H1 (cell line): ENCODE measurements around the gene FHIT. TPM values are rescaled to one million over a fixed set of nuclear protein-coding genes. Genes with fewer than 3 reads are reported as not detected.

Experiments used
- CTCF ChIA-PET: fragments of 300-600 bp; sonication (Branson Sonifier 250); formaldehyde crosslinking; loops from one replicate; lab custom pipeline; 2021; ENCODE audit not compliant: partially characterized antibody; lab: Charles Lee
- POLR2A ChIA-PET: fragments of 300-600 bp; sonication (Branson Sonifier 250); formaldehyde crosslinking; loops from one replicate; lab custom pipeline; 2021; ENCODE audit warnings: inconsistent platforms; ENCODE audit not compliant: partially characterized antibody; lab: Charles Lee
- DNase-seq, 2 experiments: peaks; one replicate each; pipeline versions ENCODE4 v3.0.0 to v3.0.0-alpha.2; 2010 to 2022; ENCODE audit warnings: low spot score in 2 of 2, low read depth in 1 of 2, mixed read lengths in 1 of 2
- FAIRE-seq: peaks from 2 replicates; lab custom pipeline; 2011; peaks lifted over from hg19 to GRCh38; lab: Jason Lieb, UNC
- H2AFZ ChIP-seq: 2 replicates; pipeline ENCODE4 v1.8.1; 2012; ENCODE audit warnings: low read length, inconsistent platforms
- H2AK5ac ChIP-seq: 2 replicates; pipeline ENCODE4 v1.6.1; 2013; ENCODE audit warnings: low read depth, low read length
- H2BK120ac ChIP-seq: replicated peaks from 2 replicates; pipeline ENCODE3; 2013; ENCODE audit warnings: low read depth, low read length, inconsistent platforms
- H2BK12ac ChIP-seq: 2 replicates; pipeline ENCODE4 v1.6.1; 2013; ENCODE audit warnings: low read depth, low read length
- H2BK15ac ChIP-seq: 2 replicates; pipeline ENCODE4 v1.6.1; 2013; ENCODE audit warnings: low read length
- H2BK20ac ChIP-seq: 2 replicates; pipeline ENCODE4 v1.6.1; 2013; ENCODE audit warnings: low read length
- H2BK5ac ChIP-seq: 2 replicates; pipeline ENCODE4 v1.6.1; 2013; ENCODE audit warnings: low read depth, low read length
- H3K14ac ChIP-seq: 2 replicates; pipeline ENCODE4 v1.6.1; 2013; ENCODE audit warnings: inconsistent platforms; ENCODE audit not compliant: insufficient read length
- H3K18ac ChIP-seq: 2 replicates; pipeline ENCODE4 v1.6.1; 2013; ENCODE audit warnings: low read length; ENCODE audit errors: extremely low read depth
- H3K23ac ChIP-seq: 2 replicates; pipeline ENCODE4 v1.6.1; 2013; ENCODE audit warnings: inconsistent platforms; ENCODE audit not compliant: insufficient read length
- H3K23me2 ChIP-seq: 2 replicates; pipeline ENCODE4 v1.6.1; 2013; ENCODE audit warnings: low read depth, low read length
- H3K27ac ChIP-seq: 2 replicates; pipeline ENCODE4 v1.6.1; 2011; ENCODE audit warnings: low read depth, low read length, inconsistent platforms
- H3K27me3 ChIP-seq, 4 experiments: replicated peaks in 1 of 4; 1 replicate in 1 of 4; 2 replicates in 3 of 4; pipeline versions ENCODE4 v1.6.1 to v1.8.1; 2011 to 2013; ENCODE audit warnings: low read length in 3 of 4, mild to moderate bottlenecking in 3 of 4, inconsistent platforms in 2 of 4, mixed read lengths in 2 of 4, moderate library complexity in 1 of 4; ENCODE audit not compliant: control insufficient read depth in 3 of 4, insufficient read depth in 3 of 4; ENCODE audit errors: extremely low read depth in 1 of 4
- H3K36me3 ChIP-seq, 4 experiments: 2 replicates each; pipeline versions ENCODE4 v1.6.1 to v1.8.1; 2011 to 2013; ENCODE audit warnings: mild to moderate bottlenecking in 4 of 4, low read length in 3 of 4, moderate library complexity in 2 of 4, control low read depth in 1 of 4, inconsistent platforms in 1 of 4; ENCODE audit not compliant: insufficient read depth in 4 of 4, control insufficient read depth in 2 of 4
- H3K4ac ChIP-seq: replicated peaks from 2 replicates; pipeline ENCODE3; 2013; ENCODE audit warnings: low read length, low read depth, mixed read lengths, inconsistent platforms; ENCODE audit not compliant: insufficient read length
- H3K4me1 ChIP-seq, 4 experiments: replicated peaks in 1 of 4; 1 replicate in 1 of 4; 2 replicates in 3 of 4; pipeline versions ENCODE4 v1.6.1 to v1.8.1; 2011 to 2013; ENCODE audit warnings: low read length in 3 of 4, inconsistent platforms in 2 of 4, mixed read lengths in 1 of 4; ENCODE audit not compliant: insufficient read depth in 4 of 4, control insufficient read depth in 3 of 4
- H3K4me2 ChIP-seq, 2 experiments: 2 replicates each; pipeline versions ENCODE4 v1.6.1 to v1.8.1; 2011 to 2013; ENCODE audit warnings: low read depth in 2 of 2, low read length in 2 of 2, control low read depth in 1 of 2, inconsistent platforms in 1 of 2, mild to moderate bottlenecking in 1 of 2; ENCODE audit not compliant: insufficient read depth in 1 of 2
- H3K4me3 ChIP-seq, 4 experiments: fragments of 200-600, 300-600 bp in 1 of 4; sonication (generic), shearing (Covaris generic), sonication (Bioruptor Twin) in 1 of 4; 2 replicates each; pipeline versions ENCODE4 v1.5.1 to v1.8.1; 2011 to 2016; ENCODE audit warnings: low read length in 4 of 4, low read depth in 3 of 4, control low read depth in 2 of 4, inconsistent platforms in 2 of 4, mild to moderate bottlenecking in 2 of 4, mixed read lengths in 1 of 4, moderate library complexity in 1 of 4; ENCODE audit not compliant: insufficient read depth in 2 of 4; ENCODE audit errors: extremely low read depth in 1 of 4
- H3K56ac ChIP-seq: replicated peaks from 2 replicates; pipeline ENCODE3; 2013; ENCODE audit warnings: low read depth, mild to moderate bottlenecking, mixed read lengths, low read length, inconsistent platforms; ENCODE audit not compliant: insufficient read length
- H3K79me1 ChIP-seq: 2 replicates; pipeline ENCODE4 v1.6.1; 2013; ENCODE audit warnings: low read depth, low read length, control low read depth
- H3K79me2 ChIP-seq, 2 experiments: 2 replicates each; pipeline versions ENCODE4 v1.6.1 to v1.8.1; 2012 to 2013; ENCODE audit warnings: low read length in 2 of 2, mild to moderate bottlenecking in 2 of 2, inconsistent platforms in 1 of 2; ENCODE audit not compliant: insufficient read depth in 2 of 2, control insufficient read depth in 1 of 2
- H3K9ac ChIP-seq, 4 experiments: replicated peaks in 1 of 4; 1 replicate in 1 of 4; 2 replicates in 3 of 4; pipeline versions ENCODE4 v1.6.1 to v1.8.1; 2011 to 2013; ENCODE audit warnings: low read depth in 3 of 4, low read length in 3 of 4, control low read depth in 2 of 4, mild to moderate bottlenecking in 2 of 4, moderate library complexity in 2 of 4, inconsistent platforms in 1 of 4; ENCODE audit errors: extremely low read depth in 1 of 4
- H3K9me3 ChIP-seq, 2 experiments: 2 replicates each; pipeline versions ENCODE4 v1.6.1 to v1.8.1; 2012 to 2013; ENCODE audit warnings: mild to moderate bottlenecking in 2 of 2, moderate library complexity in 2 of 2, control low read depth in 1 of 2, inconsistent platforms in 1 of 2, low read depth in 1 of 2, low read length in 1 of 2, mixed read lengths in 1 of 2; ENCODE audit not compliant: insufficient read depth in 2 of 2
- H4K20me1 ChIP-seq, 2 experiments: replicated peaks in 1 of 2; 2 replicates each; pipeline versions ENCODE3 to v1.8.1; 2011 to 2013; ENCODE audit warnings: inconsistent platforms in 2 of 2, low read length in 2 of 2, mild to moderate bottlenecking in 1 of 2; ENCODE audit not compliant: insufficient read depth in 2 of 2, control insufficient read depth in 1 of 2
- H4K5ac ChIP-seq: 2 replicates; pipeline ENCODE4 v1.6.1; 2013; ENCODE audit warnings: low read length, low read depth, mixed read lengths, inconsistent platforms; ENCODE audit not compliant: insufficient read length
- H4K8ac ChIP-seq: 2 replicates; pipeline ENCODE4 v1.8.0; 2013; ENCODE audit warnings: mild to moderate bottlenecking, moderate library complexity, low read length, inconsistent platforms; ENCODE audit not compliant: insufficient read depth; ENCODE audit errors: extremely low read depth
- H4K91ac ChIP-seq: replicated peaks from 2 replicates; pipeline ENCODE3; 2013; ENCODE audit warnings: low read length, mixed read lengths, inconsistent platforms; ENCODE audit not compliant: insufficient read length
- NANOG ChIP-seq: IDR thresholded peaks from 2 replicates; pipeline ENCODE4 v1.6.1; 2011; ENCODE audit warnings: low read length, low read depth, mild to moderate bottlenecking, inconsistent platforms; ENCODE audit not compliant: insufficient read depth, poor library complexity, severe bottlenecking
- PHF8 ChIP-seq: fragments of 200-600 bp; sonication (generic); conservative IDR thresholded peaks from 2 replicates; pipeline ENCODE4 v1.7.1; 2012; ENCODE audit warnings: low read depth, mild to moderate bottlenecking, inconsistent platforms, low read length, moderate library complexity
- RNF2 ChIP-seq: fragments of 200-900, 300-1000 bp; sonication (generic); IDR thresholded peaks from 2 replicates; pipeline ENCODE4 v1.7.1; 2016; ENCODE audit warnings: borderline replicate concordance, low read depth, mild to moderate bottlenecking, antibody characterized with exemption, low read length; ENCODE audit not compliant: poor library complexity, severe bottlenecking; ENCODE audit errors: missing control alignments
- SIN3A ChIP-seq, 2 experiments: IDR thresholded peaks in 1 of 2; conservative IDR thresholded peaks in 1 of 2; 2 replicates each; pipeline ENCODE4 v1.6.1; 2011 to 2012; ENCODE audit warnings: low read length in 2 of 2, improper control_type of control experiment in 1 of 2, low read depth in 1 of 2, mild to moderate bottlenecking in 1 of 2
- WGBS, 2 experiments: shearing (Covaris generic) in 1 of 2; methylation state at CpG; one replicate each; pipeline versions ENCODE4 v1.1.6 to v1.1.7; 2013 to 2015; ENCODE audit warnings: low lambda C conversion rate in 2 of 2, mixed read lengths in 2 of 2, inconsistent platforms in 1 of 2, low coverage in 1 of 2, missing lambda C conversion rate in 1 of 2; ENCODE audit not compliant: insufficient replicate concordance in 2 of 2, insufficient coverage in 1 of 2, insufficient read length in 1 of 2; ENCODE audit errors: extremely low coverage in 1 of 2, missing lambda C conversion rate in 1 of 2; 5-methylcytosine and 5-hydroxymethylcytosine counted together
- polyA plus RNA-seq, 7 experiments: library from polyadenylated mRNA; depleted of rRNA in 3 of 7; stranded (reverse) in 5 of 7; unstranded in 2 of 7; fragments of >200 nt in 5 of 7; fragments of 200-250 nt in 2 of 7; gene quantifications; 1 replicate in 5 of 7; 2 replicates in 1 of 7; 4 replicates in 1 of 7; pipeline versions ENCODE4 v1.2.1 to v1.2.3, GENCODE V29; 2011 to 2013; ENCODE audit warnings: missing spikeins in 2 of 7, mixed read lengths in 2 of 7
- total RNA-seq: library from RNA; stranded (reverse); fragmentation: NEBNext Ultra II Directional; extraction: Animal tissue kit (Norgen Biotek cat#: 25700); gene quantifications from 2 replicates; pipeline ENCODE4 v1.2.1, GENCODE V29; 2021

FHIT gene
- total and polyA plus RNA-seq, 2 of the 8 experiments (the other 6 are each of a cell fraction or from before 2014, with no cell fraction given), result 1.2 to 3.2 TPM

GRCh38 chr3:59970376-59970775 lies 1280.9 kb downstream of the FHIT start:
- Histone ChIP-seq H3K79me2 (no peaks in the 10 kb centered on the region), H4K5ac (no peak overlapping the region), H2BK5ac (no peak overlapping the region), H2BK20ac (no peak overlapping the region), H3K23me2 (no peaks in the 10 kb centered on the region), H3K18ac (no peak overlapping the region), H3K4ac (no peak overlapping the region), H3K9ac (no peak overlapping the region), H3K23ac (no peak overlapping the region), H3K79me1 (no peaks in the 10 kb centered on the region), H2AK5ac (no peak overlapping the region), H4K20me1 (no peaks in the 10 kb centered on the region), H2BK15ac (no peak overlapping the region), H4K91ac (no peak overlapping the region), H4K8ac (no peak overlapping the region), H3K27ac (no peak overlapping the region), H2AFZ (no peak overlapping the region), H2BK120ac (no peak overlapping the region), H3K27me3 (no peaks in the 10 kb centered on the region), H3K4me1 (peaks cover 0 to 4% (median 0%) of the 10 kb centered on the region in 4 experiments; a peak in 1 of 7 replicates), H3K9me3 (no peaks in the 10 kb centered on the region), H3K56ac (no peak overlapping the region), H3K14ac (no peak overlapping the region), H2BK12ac (no peak overlapping the region), H3K36me3 (no peaks in the 10 kb centered on the region), H3K4me3 (no peak overlapping the region), H3K4me2 (no peak overlapping the region)
- DNase-seq (no peak), FAIRE-seq (no peak)
- TF ChIP-seq RNF2, result no peak
- TF ChIP-seq SIN3A (conservative IDR thresholded peaks at IDR 0.05 in 1 of 2, IDR thresholded peaks at IDR 0.05 in 1 of 2; ENCODE audit: low read depth in 1 of 2, low read length in 2 of 2), result no peak
- no peak for TF ChIP-seq NANOG
- no peak for TF ChIP-seq PHF8
- POLR2A ChIA-PET, result no interaction called here
- CTCF ChIA-PET, result interaction anchor here (0.6 kb wide), 1 partner anchor 345 kb away, joined by 3 read pairs; no protein-coding TSS in a partner anchor
- WGBS, 2 experiments, result 89% methylated on average over 6 of the region's 6 CpGs; no CpG with 5 or more reads in 1 of the 2 experiments
